Upper lobe of left lung (tissue), 4 donors: Measurements from ENCODE around the gene MUC13.

Experiments used
- EP300 ChIP-seq, 4 donors: sonication (generic); formaldehyde crosslinking; IDR thresholded peaks; one replicate each; pipeline ENCODE4 v1.5.1; 2017; ENCODE audit warnings: antibody characterized with exemption in 4 of 4, control low read depth in 2 of 4
- POLR2AphosphoS5 ChIP-seq, 2 donors: sonication (generic); formaldehyde crosslinking; IDR thresholded peaks; one replicate each; pipeline ENCODE4 v1.5.1; 2017; ENCODE audit warnings: antibody characterized with exemption in 2 of 2
- TF ChIP-seq, protein P1 (sequence below), 6 experiments: fragments of 450-650 bp in 4 of 6; fragments of 200-600 bp in 2 of 6; sonication (generic) in 2 of 6; IDR thresholded peaks; one replicate each; pipeline ENCODE4 v1.5.1; 2016 to 2019; ENCODE audit warnings: antibody characterized with exemption in 6 of 6

DNA sequence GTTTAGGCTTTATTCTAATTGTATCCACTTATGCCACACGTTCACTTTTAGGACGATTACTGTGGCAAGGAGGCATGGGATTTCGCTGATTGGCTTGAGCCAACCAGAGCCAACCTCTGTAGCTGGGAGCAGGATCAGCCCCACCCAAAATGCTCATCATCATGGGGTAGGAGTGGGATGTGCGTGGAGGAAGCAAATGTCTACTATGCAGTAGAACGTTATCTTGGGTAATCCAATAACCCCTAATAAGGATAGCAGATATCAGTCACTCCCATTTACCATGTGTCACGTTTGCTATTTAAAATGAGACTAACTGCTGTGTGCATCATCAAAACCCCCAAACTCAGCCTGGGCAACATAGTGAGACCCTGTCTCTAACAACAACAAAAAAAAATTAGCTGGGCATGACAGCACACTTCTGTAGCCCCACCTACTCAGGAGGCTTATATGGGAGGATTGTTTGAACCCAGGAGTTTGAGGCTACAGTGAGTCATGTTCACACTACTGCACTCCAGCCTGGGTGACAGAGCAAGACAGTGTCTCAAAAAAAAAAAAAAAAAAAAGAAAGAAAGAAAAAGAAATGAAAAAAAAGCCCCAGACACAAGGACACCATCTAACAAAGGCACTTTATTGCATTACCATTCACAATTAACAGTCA is 29.6 kb downstream of the MUC13 start:
- TF ChIP-seq, protein P1, sequence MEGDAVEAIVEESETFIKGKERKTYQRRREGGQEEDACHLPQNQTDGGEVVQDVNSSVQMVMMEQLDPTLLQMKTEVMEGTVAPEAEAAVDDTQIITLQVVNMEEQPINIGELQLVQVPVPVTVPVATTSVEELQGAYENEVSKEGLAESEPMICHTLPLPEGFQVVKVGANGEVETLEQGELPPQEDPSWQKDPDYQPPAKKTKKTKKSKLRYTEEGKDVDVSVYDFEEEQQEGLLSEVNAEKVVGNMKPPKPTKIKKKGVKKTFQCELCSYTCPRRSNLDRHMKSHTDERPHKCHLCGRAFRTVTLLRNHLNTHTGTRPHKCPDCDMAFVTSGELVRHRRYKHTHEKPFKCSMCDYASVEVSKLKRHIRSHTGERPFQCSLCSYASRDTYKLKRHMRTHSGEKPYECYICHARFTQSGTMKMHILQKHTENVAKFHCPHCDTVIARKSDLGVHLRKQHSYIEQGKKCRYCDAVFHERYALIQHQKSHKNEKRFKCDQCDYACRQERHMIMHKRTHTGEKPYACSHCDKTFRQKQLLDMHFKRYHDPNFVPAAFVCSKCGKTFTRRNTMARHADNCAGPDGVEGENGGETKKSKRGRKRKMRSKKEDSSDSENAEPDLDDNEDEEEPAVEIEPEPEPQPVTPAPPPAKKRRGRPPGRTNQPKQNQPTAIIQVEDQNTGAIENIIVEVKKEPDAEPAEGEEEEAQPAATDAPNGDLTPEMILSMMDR (IDR thresholded peaks at IDR 0.05): no peak
- TF ChIP-seq POLR2AphosphoS5 (IDR thresholded peaks at IDR 0.05) (no peak), EP300 (IDR thresholded peaks at IDR 0.05) (no peak)
